Measurements from ENCODE around the gene IGSF3.
A peak's percentile ranks its signal among the peaks of the same experiment; 100 is the strongest.

The IGSF3 gene

GRCh38 chr1:116667575-116668105, at the start of gene IGSF3:
Gene IGSF3 (minus strand): TSS chr1:116667733. CDS start chr1:116666326, 1,407 bp downstream.
- Histone ChIP-seq H3K79me2 (ENCODE audit: low read length) (no peaks in the 10 kb centered on the region), H3K4me1 (ENCODE audit: low read length) (no peaks in the 10 kb centered on the region), H3K9me3 (replicated peaks; ENCODE audit: insufficient read depth, low read length) (no peaks in the 10 kb centered on the region), H3K9ac (ENCODE audit: low read length) (no peak within 1 kb of the TSS), H4K20me1 (ENCODE audit: insufficient read depth, low read length) (no peaks in the 10 kb centered on the region), H3K27ac (ENCODE audit: low read length) (no peak within 1 kb of the TSS), H3K36me3 (replicated peaks; ENCODE audit: insufficient read depth, low read length) (no peaks in the 10 kb centered on the region), H3K9me2 (replicated peaks; ENCODE audit: insufficient read depth, low read length) (no peaks in the 10 kb centered on the region), H2AFZ (ENCODE audit: low read length) (no peak within 1 kb of the TSS), H3F3A (ENCODE audit: insufficient read depth, low read length) (no peaks in the 10 kb centered on the region), H3K27me3 (replicated peaks; ENCODE audit: insufficient read depth, low read length) (no peaks in the 10 kb centered on the region), H3K4me2 (ENCODE audit: low read depth, low read length) (peak within 1 kb of the TSS; percentile 54; the same call in 1 of the 2 replicates), H3K4me3 (ENCODE audit: low read length) (peak within 1 kb of the TSS; percentile 54)
- TF ChIP-seq EZH2 (optimal IDR thresholded peaks at IDR 0.05; ENCODE audit: low read depth, low read length): no peak
- TF ChIP-seq CTCF (IDR thresholded peaks at IDR 0.05; ENCODE audit: low read length): no peak
- TF ChIP-seq EZH2phosphoT487 (IDR thresholded peaks at IDR 0.05; ENCODE audit: low read length): no peak
- peak; percentile 49 for DNase-seq

DNA sequence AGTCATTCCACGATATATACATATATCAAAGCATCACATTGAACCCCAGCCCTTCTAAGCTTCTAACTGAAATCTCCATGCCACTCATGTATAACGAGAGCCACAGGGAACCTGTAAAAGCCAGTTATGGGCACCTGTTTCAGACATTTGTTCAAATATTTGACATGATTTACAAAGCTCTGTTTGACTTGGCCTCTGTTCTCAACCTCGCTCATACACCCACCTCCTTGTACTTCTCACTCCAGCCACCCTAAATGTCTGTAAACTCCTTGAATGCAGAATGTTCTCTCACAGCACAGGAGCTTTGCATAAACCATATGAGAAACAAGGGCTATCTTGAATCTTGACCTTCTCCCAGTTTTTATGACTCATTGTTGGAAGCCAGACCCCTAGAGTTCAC, 49.8 kb upstream of the IGSF3 start:
- Histone ChIP-seq H3K27ac (ENCODE audit: low read length) (no peak overlapping the region), H3K9ac (ENCODE audit: low read length) (no peak overlapping the region), H3K27me3 (replicated peaks; ENCODE audit: insufficient read depth, low read length) (no peaks in the 10 kb centered on the region), H3K9me2 (replicated peaks; ENCODE audit: insufficient read depth, low read length) (no peaks in the 10 kb centered on the region), H2AFZ (ENCODE audit: low read length) (no peak overlapping the region), H3K36me3 (replicated peaks; ENCODE audit: insufficient read depth, low read length) (no peaks in the 10 kb centered on the region), H3F3A (ENCODE audit: insufficient read depth, low read length) (no peaks in the 10 kb centered on the region), H3K79me2 (ENCODE audit: low read length) (no peaks in the 10 kb centered on the region), H3K4me1 (ENCODE audit: low read length) (no peaks in the 10 kb centered on the region), H3K4me3 (ENCODE audit: low read length) (no peak overlapping the region), H3K9me3 (replicated peaks; ENCODE audit: insufficient read depth, low read length) (no peaks in the 10 kb centered on the region), H3K4me2 (ENCODE audit: low read depth, low read length) (no peak overlapping the region), H4K20me1 (ENCODE audit: insufficient read depth, low read length) (no peaks in the 10 kb centered on the region)
- no peak for TF ChIP-seq CTCF (IDR thresholded peaks at IDR 0.05; ENCODE audit: low read length)
- no peak for TF ChIP-seq EZH2phosphoT487 (IDR thresholded peaks at IDR 0.05; ENCODE audit: low read length)
- no peak for TF ChIP-seq EZH2 (optimal IDR thresholded peaks at IDR 0.05; ENCODE audit: low read depth, low read length)
- no peak for DNase-seq

DNA sequence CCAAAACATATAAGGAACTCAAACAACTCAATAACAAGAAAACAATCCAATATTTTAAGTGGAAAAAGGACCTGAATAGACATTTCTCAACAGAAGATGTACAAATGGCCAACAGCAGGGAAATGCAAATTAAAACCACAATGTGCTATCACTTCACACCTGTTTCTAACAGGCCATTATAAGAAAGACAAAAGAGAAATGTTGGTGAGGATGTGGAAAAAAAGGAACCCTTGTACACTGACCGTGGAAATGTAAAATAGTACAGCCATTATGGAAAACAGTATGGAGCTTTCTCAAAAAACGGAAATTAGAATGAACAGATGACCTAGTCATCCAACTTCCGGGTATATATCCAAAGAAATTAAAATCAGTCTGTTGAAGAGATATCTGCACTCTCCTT, 48.9 kb upstream of the IGSF3 start:
- Histone ChIP-seq H3F3A (ENCODE audit: insufficient read depth, low read length) (no peaks in the 10 kb centered on the region), H3K9me2 (replicated peaks; ENCODE audit: insufficient read depth, low read length) (no peaks in the 10 kb centered on the region), H3K36me3 (replicated peaks; ENCODE audit: insufficient read depth, low read length) (no peaks in the 10 kb centered on the region), H3K9me3 (replicated peaks; ENCODE audit: insufficient read depth, low read length) (no peaks in the 10 kb centered on the region), H3K4me3 (ENCODE audit: low read length) (no peak overlapping the region), H3K4me2 (ENCODE audit: low read depth, low read length) (no peak overlapping the region), H2AFZ (ENCODE audit: low read length) (no peak overlapping the region), H3K27ac (ENCODE audit: low read length) (no peak overlapping the region), H3K27me3 (replicated peaks; ENCODE audit: insufficient read depth, low read length) (no peaks in the 10 kb centered on the region), H3K9ac (ENCODE audit: low read length) (no peak overlapping the region), H3K4me1 (ENCODE audit: low read length) (no peaks in the 10 kb centered on the region), H3K79me2 (ENCODE audit: low read length) (no peaks in the 10 kb centered on the region), H4K20me1 (ENCODE audit: insufficient read depth, low read length) (no peaks in the 10 kb centered on the region)
- TF ChIP-seq CTCF (IDR thresholded peaks at IDR 0.05; ENCODE audit: low read length) (no peak), EZH2 (optimal IDR thresholded peaks at IDR 0.05; ENCODE audit: low read depth, low read length) (no peak), EZH2phosphoT487 (IDR thresholded peaks at IDR 0.05; ENCODE audit: low read length) (no peak)
- DNase-seq: no peak

Data from MM.1S (cell line).